GM10266 (cell line): ENCODE results near the gene AMER3.

Source experiments
- DNase-seq: peaks from one replicate; pipeline ENCODE4 v3.0.0; 2012; ENCODE audit errors: extremely low spot score
- CTCF ChIP-seq: IDR thresholded peaks from 2 replicates; pipeline ENCODE4 v1.5.1; 2012; ENCODE audit warnings: mild to moderate bottlenecking, low read depth; ENCODE audit not compliant: control insufficient read depth, insufficient read depth; ENCODE audit errors: missing control alignments

Gene AMER3

DNA sequence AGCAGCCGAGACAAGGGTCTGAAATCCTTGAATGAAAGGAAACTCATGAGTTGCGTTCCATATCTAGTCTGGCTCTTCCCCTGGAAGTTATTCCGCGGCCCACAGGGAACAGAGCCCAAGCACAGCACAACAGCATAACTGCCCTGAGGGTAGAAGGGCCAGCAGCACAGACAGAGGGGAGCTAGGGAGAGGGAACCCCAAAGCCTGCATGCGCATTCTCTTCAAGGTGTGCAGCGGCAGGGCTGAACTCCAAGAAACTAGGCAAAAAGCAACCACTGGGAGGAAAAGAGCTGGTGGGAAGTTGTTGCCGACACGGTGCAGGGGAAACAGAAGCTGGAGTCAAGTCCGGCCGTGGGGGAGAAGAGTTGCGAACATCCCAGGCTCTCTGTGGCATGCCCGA, 14.7 kb upstream of the AMER3 start:
- no peak for TF ChIP-seq CTCF
- DNase-seq: no peak

- DNase-seq: no peak
- no peak for TF ChIP-seq CTCF
Observed at GRCh38 chr2:130743278-130743677, 12.1 kb upstream of the AMER3 start.

DNA sequence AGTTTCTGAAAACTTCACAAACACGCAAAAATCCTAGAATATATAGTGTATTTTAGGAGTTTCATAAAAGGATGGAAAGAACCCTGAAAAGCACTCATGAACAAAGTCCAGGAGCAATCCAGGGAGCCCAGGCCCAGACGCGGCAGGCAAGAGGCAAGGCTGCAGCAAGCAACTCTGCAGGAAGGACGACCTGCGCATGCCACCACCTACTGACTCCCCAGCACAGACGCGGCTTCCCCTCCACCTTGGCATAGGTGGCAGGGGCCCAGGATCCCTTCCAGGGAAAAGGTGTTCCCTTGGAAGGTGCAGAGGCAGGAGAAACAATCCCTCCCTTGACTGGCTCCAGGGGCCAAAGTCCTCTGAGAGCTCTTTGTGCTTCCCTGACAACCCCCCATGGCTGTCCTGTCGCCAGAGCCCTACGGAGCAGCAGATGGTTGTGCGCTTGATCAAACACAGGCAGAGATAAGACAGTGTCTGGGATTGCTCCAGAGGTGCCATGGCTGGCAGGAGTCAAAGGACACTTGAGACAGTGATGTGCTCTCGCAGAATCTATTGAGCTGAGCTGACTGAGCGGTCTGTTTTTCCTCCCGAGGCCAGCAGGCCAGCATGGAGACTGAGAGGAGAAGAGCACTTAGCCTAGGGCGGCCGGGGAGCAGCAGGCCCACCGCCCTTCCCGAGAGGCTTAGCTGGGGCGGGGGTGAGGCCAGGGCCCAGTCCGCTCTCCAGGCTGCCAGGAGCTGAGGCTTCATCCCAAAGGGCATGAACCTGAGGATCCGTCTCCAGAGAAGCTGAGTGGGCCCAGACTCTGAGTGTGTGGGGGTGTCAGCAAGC, 10.8 kb upstream of the AMER3 start:
- no peak for TF ChIP-seq CTCF
- DNase-seq: no peak

- TF ChIP-seq CTCF: no peak
Observed at GRCh38 chr2:130749078-130749477, 6.3 kb upstream of the AMER3 start.

GRCh38 chr2:130749641-130750040, 5.7 kb upstream of the AMER3 start:
- DNase-seq: no peak

More at GRCh38 chr2:130749078-130749477, 6.3 kb upstream of the AMER3 start:
- DNase-seq: no peak

GRCh38 chr2:130754811-130755210, 529 bp upstream of the AMER3 start:
- DNase-seq: no peak
- TF ChIP-seq CTCF: no peak

More at GRCh38 chr2:130749641-130750040, 5.7 kb upstream of the AMER3 start:
- TF ChIP-seq CTCF: no peak

GRCh38 chr2:130756053-130756873, 923 bp downstream of the AMER3 start:
- TF ChIP-seq CTCF: no peak

More at GRCh38 chr2:130756053-130756873, 923 bp downstream of the AMER3 start:
- peak; percentile 65 for DNase-seq
